ENCODE results near the gene RDH13. TPM values are rescaled to one million over a fixed set of nuclear protein-coding genes. Genes with fewer than 3 reads are reported as not detected.

The RDH13 gene
- total RNA-seq, 5 donors from 2014 or later (not counting 1 experiment from before 2014, with no cell fraction given), result 12.4 to 35.8 (median 21.6) TPM

DNA sequence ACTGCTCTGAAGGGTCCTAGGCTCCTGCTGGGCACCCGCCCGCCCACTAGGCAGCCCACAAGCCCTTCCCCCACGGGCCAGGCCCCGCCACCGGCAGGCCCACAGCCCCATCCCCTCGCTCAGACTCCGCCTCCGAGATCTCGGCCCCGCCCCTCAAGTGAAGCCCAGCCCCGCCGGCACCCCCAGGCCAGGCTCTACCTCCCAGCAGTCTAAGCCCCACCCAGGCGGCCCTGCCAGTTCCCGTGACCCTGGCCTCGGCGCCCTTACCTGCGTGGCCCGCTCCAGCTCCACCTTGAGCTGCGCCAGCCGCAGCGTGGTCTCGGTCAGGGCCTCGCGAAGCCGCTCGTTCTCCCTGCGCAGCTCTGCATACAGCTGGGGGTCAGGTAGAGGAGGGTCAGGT is 29.0 kb upstream of the RDH13 start:
- Histone ChIP-seq H3K27me3 (replicated peaks in 1 of 2; ENCODE audit: control insufficient read depth in 2 of 2, extremely low read depth in 1 of 2, insufficient read depth in 2 of 2, low read length in 1 of 2) (peaks cover 6 to 22% of the 10 kb centered on the region in 2 experiments), H3K4me3 (ENCODE audit: control insufficient read depth in 1 of 2, extremely low read depth in 1 of 2, low read length in 1 of 2) (no peak overlapping the region), H3K4me1 (ENCODE audit: control insufficient read depth in 1 of 2, extremely low read depth in 1 of 2, insufficient read depth in 2 of 2, low read length in 2 of 2) (peaks cover 0 to 15% of the 10 kb centered on the region in 2 experiments), H3K9me3 (no peaks in the 10 kb centered on the region), H3K27ac (ENCODE audit: low read length) (no peak overlapping the region), H3K36me3 (ENCODE audit: control insufficient read depth in 2 of 2, extremely low read depth in 1 of 2, insufficient read depth in 1 of 2, low read length in 1 of 2) (peaks cover 22 to 28% of the 10 kb centered on the region in 2 donors)
- ATAC-seq (replicated peaks in 1 of 4), result no peak
- H3K4me1 Mint-ChIP-seq, result peaks cover 15 to 30% (median 28%) of the 10 kb centered on the region in 3 donors
- CTCF ChIA-PET, result no interaction called here
- no peaks in the 10 kb centered on the region for H3K9me3 Mint-ChIP-seq
- 96% methylated on average over 26 of the region's 27 CpGs for WGBS (ENCODE audit: insufficient coverage)
- POLR2A ChIA-PET, result no interaction called here
- H3K27me3 Mint-ChIP-seq, result peaks cover 28 to 29% of the 10 kb centered on the region in 2 donors
- peaks cover 18% of the 10 kb centered on the region for H3K36me3 Mint-ChIP-seq
- no peak overlapping the region for H3K27ac Mint-ChIP-seq
- no peak overlapping the region for H3K4me3 Mint-ChIP-seq
- no peak for DNase-seq

DNA sequence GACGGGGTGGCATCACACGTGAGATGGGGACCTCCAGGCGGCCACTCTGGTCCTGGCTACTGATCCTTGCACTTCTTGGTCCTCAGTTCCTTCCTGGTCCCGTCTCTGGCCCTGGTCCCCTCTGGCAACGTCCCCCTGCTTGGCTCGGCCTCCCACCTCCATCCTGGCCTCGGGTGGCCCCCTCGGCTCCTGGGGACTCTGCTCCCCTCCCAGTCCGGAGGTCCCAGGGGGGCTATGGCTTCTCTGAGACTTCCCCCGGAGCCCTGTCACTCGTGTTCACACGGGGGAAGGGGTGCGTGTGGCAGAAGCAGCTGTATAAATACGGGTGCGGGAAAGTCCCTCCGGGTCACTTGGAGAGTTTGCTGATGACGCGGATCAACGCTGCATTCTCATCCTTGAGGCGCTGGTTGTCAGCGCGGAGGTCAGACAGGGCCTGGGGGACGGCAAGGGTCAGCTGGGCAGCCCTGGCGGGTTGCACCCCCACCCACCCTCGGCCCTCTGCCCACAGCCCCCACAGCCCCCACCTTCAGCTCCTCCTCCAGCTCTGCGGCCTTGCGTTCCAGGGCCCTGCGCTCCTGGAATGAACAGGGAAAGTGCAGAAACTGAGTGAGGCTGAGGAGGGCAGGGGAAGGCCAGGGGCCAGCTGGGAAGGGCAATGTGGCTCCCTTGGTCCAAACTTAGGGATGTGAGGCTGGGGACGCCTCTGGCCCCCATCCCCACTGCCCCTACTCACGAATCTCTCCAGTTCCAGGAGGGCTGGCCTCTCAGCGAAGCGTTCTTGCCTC is 28.4 kb upstream of the RDH13 start:
- no peak for DNase-seq
- POLR2A ChIA-PET, result no interaction called here
- H3K4me3 Mint-ChIP-seq, result no peak overlapping the region
- CTCF ChIA-PET, result no interaction called here
- H3K9me3 ChIP-seq, result no peaks in the 10 kb centered on the region
- H3K27me3 Mint-ChIP-seq, result peaks cover 29 to 30% of the 10 kb centered on the region in 2 donors
- WGBS (ENCODE audit: insufficient coverage), result 93% methylated on average over 18 of the region's 32 CpGs
- no peak overlapping the region for H3K27ac Mint-ChIP-seq
- H3K9me3 Mint-ChIP-seq, result no peaks in the 10 kb centered on the region
- H3K4me1 ChIP-seq (ENCODE audit: control insufficient read depth in 1 of 2, extremely low read depth in 1 of 2, insufficient read depth in 2 of 2, low read length in 2 of 2), result peaks cover 0 to 21% of the 10 kb centered on the region in 2 experiments
- H3K36me3 Mint-ChIP-seq, result peaks cover 18% of the 10 kb centered on the region
- peaks cover 6 to 28% of the 10 kb centered on the region in 2 experiments for H3K27me3 ChIP-seq (replicated peaks in 1 of 2; ENCODE audit: control insufficient read depth in 2 of 2, extremely low read depth in 1 of 2, insufficient read depth in 2 of 2, low read length in 1 of 2)
- no peak overlapping the region for H3K27ac ChIP-seq (ENCODE audit: low read length)
- ATAC-seq (replicated peaks in 1 of 4), result no peak
- H3K4me3 ChIP-seq (ENCODE audit: control insufficient read depth in 1 of 2, extremely low read depth in 1 of 2, low read length in 1 of 2), result no peak overlapping the region
- peaks cover 15 to 30% (median 28%) of the 10 kb centered on the region in 3 donors for H3K4me1 Mint-ChIP-seq
- H3K36me3 ChIP-seq (ENCODE audit: control insufficient read depth in 2 of 2, extremely low read depth in 1 of 2, insufficient read depth in 1 of 2, low read length in 1 of 2), result peaks cover 22 to 28% of the 10 kb centered on the region in 2 donors

DNA sequence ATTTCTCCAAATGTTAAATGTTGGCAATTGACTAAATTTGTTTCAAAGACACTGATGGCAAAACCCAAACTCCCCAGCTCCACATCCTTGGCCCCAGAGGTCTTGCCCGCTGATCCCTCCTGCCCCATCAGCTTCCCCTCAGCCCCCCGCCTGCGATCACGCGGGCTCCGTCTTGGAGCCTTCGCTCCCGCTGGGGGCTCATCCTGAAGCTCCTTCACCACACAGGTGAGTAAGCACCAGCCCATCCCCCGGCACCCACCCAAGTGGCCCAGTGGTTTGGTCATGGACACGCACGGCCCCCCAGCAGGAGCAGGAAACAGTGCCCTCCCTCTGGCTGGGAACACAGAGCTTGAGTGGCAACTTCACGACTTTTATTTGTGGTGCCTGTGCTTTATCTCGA is 27.6 kb upstream of the RDH13 start:
- WGBS (ENCODE audit: insufficient coverage), result 88% methylated on average over 11 of the region's 13 CpGs

DNA sequence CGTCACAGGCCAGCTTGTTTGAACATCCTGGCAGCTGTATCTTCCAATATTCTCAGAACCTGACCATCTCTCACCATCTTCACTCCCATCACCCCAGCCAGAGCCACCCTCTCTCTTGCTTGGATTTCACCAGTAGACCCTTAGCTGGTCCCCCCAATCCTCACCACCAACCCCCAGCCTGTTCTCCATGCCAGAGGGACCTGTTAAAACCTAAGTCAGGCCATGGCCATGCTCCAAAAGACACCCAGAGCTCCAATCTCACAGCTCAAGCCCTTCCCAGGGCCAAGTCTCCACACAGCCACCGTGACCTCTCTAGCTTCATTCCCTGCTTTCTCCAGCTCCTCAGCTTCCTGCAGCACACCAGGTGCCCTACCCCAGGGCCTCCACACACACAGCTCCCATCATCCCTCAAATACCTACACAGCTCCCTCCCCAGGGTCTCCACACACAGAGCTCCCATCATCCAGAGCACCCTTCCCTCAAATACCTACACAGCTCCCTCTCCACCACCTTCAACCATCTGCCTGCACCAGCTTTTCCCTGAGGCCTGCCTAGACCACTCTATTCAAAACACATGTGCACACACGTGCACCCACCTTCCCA is 26.5 kb upstream of the RDH13 start:
- WGBS (ENCODE audit: insufficient coverage), result 95% methylated on average over 2 of the region's 3 CpGs
- H3K27ac Mint-ChIP-seq, result no peak overlapping the region
- POLR2A ChIA-PET, result no interaction called here

More for the DNA sequence above, 27.6 kb upstream of the RDH13 start:
- H3K27ac ChIP-seq (ENCODE audit: low read length), result no peak overlapping the region
- no peaks in the 10 kb centered on the region for H3K9me3 ChIP-seq
- peaks cover 6 to 35% of the 10 kb centered on the region in 2 experiments for H3K27me3 ChIP-seq (replicated peaks in 1 of 2; ENCODE audit: control insufficient read depth in 2 of 2, extremely low read depth in 1 of 2, insufficient read depth in 2 of 2, low read length in 1 of 2)
- DNase-seq (no peak), ATAC-seq (replicated peaks in 1 of 4) (no peak)
- peaks cover 22 to 25% of the 10 kb centered on the region in 2 donors for H3K36me3 ChIP-seq (ENCODE audit: control insufficient read depth in 2 of 2, extremely low read depth in 1 of 2, insufficient read depth in 1 of 2, low read length in 1 of 2)
- no peak overlapping the region for H3K27ac Mint-ChIP-seq
- peaks cover 0 to 22% of the 10 kb centered on the region in 2 experiments for H3K4me1 ChIP-seq (ENCODE audit: control insufficient read depth in 1 of 2, extremely low read depth in 1 of 2, insufficient read depth in 2 of 2, low read length in 2 of 2)
- H3K4me1 Mint-ChIP-seq, result peaks cover 15 to 30% (median 29%) of the 10 kb centered on the region in 3 donors
- H3K4me3 Mint-ChIP-seq, result no peak overlapping the region
- CTCF ChIA-PET, result no interaction called here
- POLR2A ChIA-PET, result interaction anchor here in 1 of 2 donors (0.5 kb wide), 1 partner anchor 1217 kb away, joined by 3 read pairs; no protein-coding TSS in a partner anchor
- H3K9me3 Mint-ChIP-seq, result no peaks in the 10 kb centered on the region
- peaks cover 18% of the 10 kb centered on the region for H3K36me3 Mint-ChIP-seq
- peaks cover 33 to 36% of the 10 kb centered on the region in 2 donors for H3K27me3 Mint-ChIP-seq
- no peak overlapping the region for H3K4me3 ChIP-seq (ENCODE audit: control insufficient read depth in 1 of 2, extremely low read depth in 1 of 2, low read length in 1 of 2)

DNA sequence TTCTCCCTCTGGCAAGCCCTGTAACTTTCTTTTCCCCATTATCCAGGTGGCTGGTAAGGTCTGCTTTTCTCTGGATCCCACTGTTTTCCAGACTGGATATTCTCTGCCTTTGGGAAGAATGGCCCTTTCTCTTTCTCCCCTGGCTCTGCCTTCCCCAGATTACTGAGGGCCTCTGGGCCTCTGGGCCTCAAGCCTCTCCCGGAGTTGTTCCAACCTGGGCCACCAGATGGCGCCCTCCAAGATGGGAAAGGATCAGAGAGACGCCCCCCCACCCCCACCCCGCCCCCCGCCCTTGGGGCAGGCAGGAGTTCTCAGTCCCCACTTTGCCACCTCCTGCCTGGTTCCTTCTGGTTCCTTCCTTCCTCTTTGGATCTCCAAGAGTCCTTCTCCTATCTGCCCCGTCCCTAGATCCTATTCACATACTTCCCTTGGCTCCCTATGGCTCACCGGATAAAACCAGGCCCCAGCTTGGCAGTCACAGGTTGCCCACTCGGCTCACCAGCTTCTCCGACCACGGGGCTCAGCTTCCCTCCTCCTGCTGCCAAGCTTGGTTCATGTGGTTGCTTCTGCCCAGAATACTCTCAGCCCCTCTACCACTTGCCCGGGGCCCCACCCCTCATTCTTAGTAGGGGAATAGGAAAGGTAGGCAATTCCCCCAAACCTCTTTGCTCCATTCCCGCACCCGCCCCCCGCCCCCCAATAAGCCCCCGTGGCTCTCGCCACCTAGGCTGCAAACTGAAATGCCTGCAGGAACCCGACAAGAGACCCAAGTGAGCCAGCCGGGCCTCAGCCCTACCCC is 25.8 kb upstream of the RDH13 start:
- CTCF ChIA-PET, result interaction anchor here (0.5 to 1.9 kb wide), 5 partner anchors 9 to 480 kb away, joined by 3 to 6 read pairs (median 3); no protein-coding TSS in a partner anchor
- Mint-ChIP-seq H3K27me3 (peaks cover 46 to 50% of the 10 kb centered on the region in 2 donors), H3K4me1 (peaks cover 15 to 32% (median 30%) of the 10 kb centered on the region in 3 donors), H3K36me3 (peaks cover 13% of the 10 kb centered on the region), H3K27ac (peak overlapping the region in 1 of 2 donors; percentile 47), H3K4me3 (peak overlapping the region; percentile 13 to 76 (median 55)), H3K9me3 (no peaks in the 10 kb centered on the region)
- DNase-seq (peak in 34 of 35 experiments; percentile 45 to 82 (median 70)), ATAC-seq (replicated peaks in 1 of 4) (peak in 3 of 4 experiments; percentile 44 to 55 (median 45))
- Histone ChIP-seq H3K9me3 (no peaks in the 10 kb centered on the region), H3K4me3 (ENCODE audit: control insufficient read depth in 1 of 2, extremely low read depth in 1 of 2, low read length in 1 of 2) (no peak overlapping the region), H3K27ac (ENCODE audit: low read length) (no peak overlapping the region), H3K27me3 (replicated peaks in 1 of 2; ENCODE audit: control insufficient read depth in 2 of 2, extremely low read depth in 1 of 2, insufficient read depth in 2 of 2, low read length in 1 of 2) (peaks cover 9 to 46% of the 10 kb centered on the region in 2 experiments), H3K36me3 (ENCODE audit: control insufficient read depth in 2 of 2, extremely low read depth in 1 of 2, insufficient read depth in 1 of 2, low read length in 1 of 2) (peaks cover 11 to 14% of the 10 kb centered on the region in 2 donors), H3K4me1 (ENCODE audit: control insufficient read depth in 1 of 2, extremely low read depth in 1 of 2, insufficient read depth in 2 of 2, low read length in 2 of 2) (peaks cover 0 to 22% of the 10 kb centered on the region in 2 experiments)
- POLR2A ChIA-PET, result no interaction called here
- WGBS (ENCODE audit: insufficient coverage), result 85% methylated on average over 6 of the region's 18 CpGs

More for the DNA sequence above, 26.5 kb upstream of the RDH13 start:
- CTCF ChIA-PET, result interaction anchor here (0.5 to 1.9 kb wide), 5 partner anchors 9 to 479 kb away, joined by 3 to 6 read pairs (median 3); no protein-coding TSS in a partner anchor
- ATAC-seq (replicated peaks in 1 of 4) (no peak), DNase-seq (no peak)
- H3K9me3 Mint-ChIP-seq, result no peaks in the 10 kb centered on the region
- H3K4me1 Mint-ChIP-seq, result peaks cover 15 to 30% (median 29%) of the 10 kb centered on the region in 3 donors
- H3K4me1 ChIP-seq (ENCODE audit: control insufficient read depth in 1 of 2, extremely low read depth in 1 of 2, insufficient read depth in 2 of 2, low read length in 2 of 2), result peaks cover 0 to 22% of the 10 kb centered on the region in 2 experiments
- H3K9me3 ChIP-seq, result no peaks in the 10 kb centered on the region
- H3K27me3 Mint-ChIP-seq, result peaks cover 40 to 44% of the 10 kb centered on the region in 2 donors
- H3K27me3 ChIP-seq (replicated peaks in 1 of 2; ENCODE audit: control insufficient read depth in 2 of 2, extremely low read depth in 1 of 2, insufficient read depth in 2 of 2, low read length in 1 of 2), result peaks cover 9 to 41% of the 10 kb centered on the region in 2 experiments
- H3K27ac ChIP-seq (ENCODE audit: low read length), result no peak overlapping the region
- peaks cover 14 to 15% of the 10 kb centered on the region in 2 donors for H3K36me3 ChIP-seq (ENCODE audit: control insufficient read depth in 2 of 2, extremely low read depth in 1 of 2, insufficient read depth in 1 of 2, low read length in 1 of 2)
- no peak overlapping the region for H3K4me3 Mint-ChIP-seq
- H3K4me3 ChIP-seq (ENCODE audit: control insufficient read depth in 1 of 2, extremely low read depth in 1 of 2, low read length in 1 of 2), result no peak overlapping the region
- peaks cover 13% of the 10 kb centered on the region for H3K36me3 Mint-ChIP-seq
